AG09309 (cell line): Measurements from ENCODE around the gene EPG5.

Source experiments
- DNase-seq: peaks from one replicate; pipeline ENCODE4 v3.0.0-alpha.2; 2010; ENCODE audit warnings: low read depth
- H3K4me3 ChIP-seq: 2 replicates; pipeline ENCODE4 v1.5.1; 2011; ENCODE audit warnings: mild to moderate bottlenecking, low read depth, low read length, moderate library complexity; ENCODE audit not compliant: control insufficient read depth
- TF ChIP-seq, protein P1 (sequence below): IDR thresholded peaks from 2 replicates; pipeline ENCODE4 v1.5.1; 2011; ENCODE audit warnings: mild to moderate bottlenecking, low read depth, low read length, inconsistent platforms; ENCODE audit not compliant: insufficient read depth, control insufficient read depth; ENCODE audit errors: missing control alignments

Gene EPG5

DNA sequence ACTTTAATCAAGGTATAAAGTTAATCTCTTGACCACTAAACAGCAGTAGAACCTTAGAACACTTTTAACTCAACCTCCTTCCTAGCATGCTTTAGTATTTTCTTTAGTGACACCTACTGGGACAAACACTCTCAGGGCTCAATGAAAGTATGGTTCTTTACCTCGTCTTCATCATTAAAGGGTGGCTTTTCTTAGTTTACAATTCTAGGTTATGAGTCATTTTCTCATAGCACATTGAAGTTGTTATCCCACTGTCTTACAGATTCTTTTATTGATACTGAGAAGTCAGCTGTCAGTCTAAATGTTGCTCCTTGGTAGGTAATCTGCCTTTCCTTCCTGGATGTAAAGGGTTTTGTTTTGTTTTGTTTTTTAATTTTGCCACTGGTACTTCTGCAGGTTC is 103.7 kb downstream of the EPG5 start:
- no peak overlapping the region for H3K4me3 ChIP-seq
- DNase-seq: no peak
- TF ChIP-seq, protein P1, sequence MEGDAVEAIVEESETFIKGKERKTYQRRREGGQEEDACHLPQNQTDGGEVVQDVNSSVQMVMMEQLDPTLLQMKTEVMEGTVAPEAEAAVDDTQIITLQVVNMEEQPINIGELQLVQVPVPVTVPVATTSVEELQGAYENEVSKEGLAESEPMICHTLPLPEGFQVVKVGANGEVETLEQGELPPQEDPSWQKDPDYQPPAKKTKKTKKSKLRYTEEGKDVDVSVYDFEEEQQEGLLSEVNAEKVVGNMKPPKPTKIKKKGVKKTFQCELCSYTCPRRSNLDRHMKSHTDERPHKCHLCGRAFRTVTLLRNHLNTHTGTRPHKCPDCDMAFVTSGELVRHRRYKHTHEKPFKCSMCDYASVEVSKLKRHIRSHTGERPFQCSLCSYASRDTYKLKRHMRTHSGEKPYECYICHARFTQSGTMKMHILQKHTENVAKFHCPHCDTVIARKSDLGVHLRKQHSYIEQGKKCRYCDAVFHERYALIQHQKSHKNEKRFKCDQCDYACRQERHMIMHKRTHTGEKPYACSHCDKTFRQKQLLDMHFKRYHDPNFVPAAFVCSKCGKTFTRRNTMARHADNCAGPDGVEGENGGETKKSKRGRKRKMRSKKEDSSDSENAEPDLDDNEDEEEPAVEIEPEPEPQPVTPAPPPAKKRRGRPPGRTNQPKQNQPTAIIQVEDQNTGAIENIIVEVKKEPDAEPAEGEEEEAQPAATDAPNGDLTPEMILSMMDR: no peak

DNA sequence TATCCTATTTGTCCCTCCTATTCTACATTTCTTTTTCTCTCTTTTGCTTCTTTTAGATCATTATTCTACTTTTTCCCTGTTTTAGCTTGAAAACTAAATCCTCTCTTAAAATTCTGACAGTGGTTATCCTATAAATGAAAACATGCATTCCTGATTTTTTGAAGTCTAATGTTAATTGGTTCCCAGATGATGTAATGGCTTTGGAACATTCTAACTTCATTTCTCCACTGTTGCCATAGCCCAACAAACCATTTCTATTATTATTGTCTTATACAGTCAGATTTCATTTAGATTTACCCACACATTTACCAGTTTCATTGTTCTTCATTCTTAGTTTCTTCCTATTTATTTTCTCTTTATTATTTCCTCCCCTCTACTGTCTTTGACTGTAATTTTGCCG is 105.2 kb downstream of the EPG5 start:
- TF ChIP-seq, protein P1: no peak

DNA sequence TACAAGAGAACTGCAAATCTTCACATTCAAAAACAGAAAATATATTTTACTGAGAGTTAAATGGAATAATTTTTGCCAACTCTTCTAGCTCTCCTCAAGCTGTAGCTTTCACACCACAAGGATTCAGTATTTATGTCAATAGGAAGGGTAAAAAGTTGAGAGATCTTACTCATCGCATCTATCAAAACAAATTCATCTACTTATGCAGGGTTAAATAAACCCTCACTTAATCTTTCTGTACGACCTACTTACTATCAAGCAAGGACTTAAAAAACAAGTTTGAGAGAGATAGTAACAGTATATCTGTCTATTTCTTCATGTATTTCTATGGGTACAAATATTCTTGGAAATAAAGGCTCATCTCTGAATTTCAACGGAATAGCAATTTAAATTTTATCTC is 106.2 kb downstream of the EPG5 start:
- no peak for DNase-seq
- no peak overlapping the region for H3K4me3 ChIP-seq
- TF ChIP-seq, protein P1: no peak

More for the DNA sequence above, 105.2 kb downstream of the EPG5 start:
- H3K4me3 ChIP-seq: no peak overlapping the region
- DNase-seq: no peak

DNA sequence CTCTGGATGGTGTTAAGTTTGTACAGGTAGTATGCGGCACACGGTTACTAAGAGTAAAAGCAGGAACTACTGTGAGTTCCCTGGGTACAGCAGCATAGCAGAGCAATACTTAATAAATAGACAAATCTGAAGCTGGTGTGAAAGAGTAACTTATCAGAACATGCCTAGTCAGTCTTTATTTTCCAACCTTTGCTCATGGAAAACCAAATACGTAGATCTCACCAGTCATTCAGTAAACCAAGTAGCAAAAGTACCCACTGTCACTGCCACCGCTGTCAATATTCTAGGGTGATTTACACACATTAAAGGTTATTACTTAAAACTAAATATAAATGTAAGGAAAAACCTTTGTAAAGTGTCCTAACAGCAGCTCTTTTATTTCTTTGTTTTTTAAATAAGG is 106.6 kb downstream of the EPG5 start:
- no peak for DNase-seq
- H3K4me3 ChIP-seq: no peak overlapping the region
- TF ChIP-seq, protein P1: no peak

DNA sequence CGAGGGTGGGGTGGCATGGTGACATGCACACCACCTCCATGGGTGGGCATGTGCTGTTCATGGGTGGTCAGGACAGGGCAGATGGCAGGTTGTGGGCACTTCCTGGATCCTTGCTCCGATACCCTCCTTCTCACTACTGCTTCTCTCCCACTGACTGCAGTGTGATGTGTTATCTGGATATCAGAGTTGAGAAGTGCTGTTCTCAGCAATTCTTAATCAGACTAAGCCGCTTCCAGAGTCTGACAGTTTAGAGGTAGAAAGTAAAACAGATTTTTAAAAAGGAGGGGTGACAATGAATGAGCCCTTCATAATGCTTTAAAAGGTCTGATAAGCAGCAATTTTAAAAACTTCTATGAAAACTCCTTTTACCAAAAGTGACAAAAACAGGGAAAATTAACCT is 107.8 kb downstream of the EPG5 start:
- no peak for DNase-seq
- H3K4me3 ChIP-seq: no peak overlapping the region
- TF ChIP-seq, protein P1: no peak

DNA sequence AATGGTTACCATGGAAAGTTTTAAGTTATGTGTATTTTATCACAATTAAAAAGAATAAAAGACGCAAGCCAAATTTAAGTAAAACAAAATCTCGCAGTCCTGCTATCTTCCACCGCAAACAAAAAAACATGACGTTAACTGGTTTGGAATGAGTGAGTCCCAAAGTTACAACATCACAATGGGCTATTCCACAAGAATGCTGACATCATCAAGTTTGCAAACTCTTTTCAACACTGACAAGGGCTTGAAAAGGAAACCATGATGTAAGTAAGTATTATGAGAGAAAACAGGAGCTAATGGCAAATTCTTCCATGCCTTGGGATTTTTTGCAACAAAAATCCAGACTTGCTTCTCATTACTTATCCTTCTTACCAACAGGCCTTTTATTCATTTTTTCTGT is 110.6 kb downstream of the EPG5 start:
- TF ChIP-seq, protein P1: no peak
- no peak overlapping the region for H3K4me3 ChIP-seq
- DNase-seq: peak; percentile 82

DNA sequence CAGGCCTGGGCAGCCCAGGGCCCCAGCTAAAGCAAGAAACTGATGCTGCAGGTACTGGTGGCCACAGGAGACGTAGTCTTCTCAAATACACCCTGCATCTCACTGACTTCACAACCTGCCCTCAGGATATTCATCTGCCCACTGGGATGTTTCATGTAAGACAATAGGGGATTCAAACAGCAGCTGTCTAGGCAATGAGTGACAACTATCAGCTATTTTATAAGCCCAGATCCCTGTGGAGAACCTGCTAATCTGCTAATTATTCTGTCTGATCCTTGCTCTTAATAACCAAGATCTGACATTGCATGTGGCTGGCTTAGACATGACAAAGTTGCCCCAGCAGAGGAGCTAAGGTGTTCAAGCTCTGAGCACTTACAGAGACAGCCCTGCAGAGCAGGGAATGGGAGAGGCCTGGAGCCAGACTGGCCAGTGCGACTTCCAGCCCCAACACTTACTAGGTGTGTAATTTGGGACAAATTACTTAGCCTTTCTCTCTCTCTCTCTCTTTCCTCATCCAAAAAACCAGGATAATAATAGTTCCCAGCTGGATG is 113.0 kb downstream of the EPG5 start:
- no peak overlapping the region for H3K4me3 ChIP-seq
- no peak for DNase-seq
- TF ChIP-seq, protein P1: no peak
